Activated T-cell treated with anti-CD3 and anti-CD28 coated beads for 48 hours (primary cell): ENCODE results near the gene FAM53B.
A peak's percentile ranks its signal among the peaks of the same experiment; 100 is the strongest.

ENCODE experiments used
- DNase-seq: peaks from one replicate; pipeline ENCODE4 v3.0.0-alpha.2; 2020; ENCODE audit warnings: low read depth

Gene FAM53B

DNA sequence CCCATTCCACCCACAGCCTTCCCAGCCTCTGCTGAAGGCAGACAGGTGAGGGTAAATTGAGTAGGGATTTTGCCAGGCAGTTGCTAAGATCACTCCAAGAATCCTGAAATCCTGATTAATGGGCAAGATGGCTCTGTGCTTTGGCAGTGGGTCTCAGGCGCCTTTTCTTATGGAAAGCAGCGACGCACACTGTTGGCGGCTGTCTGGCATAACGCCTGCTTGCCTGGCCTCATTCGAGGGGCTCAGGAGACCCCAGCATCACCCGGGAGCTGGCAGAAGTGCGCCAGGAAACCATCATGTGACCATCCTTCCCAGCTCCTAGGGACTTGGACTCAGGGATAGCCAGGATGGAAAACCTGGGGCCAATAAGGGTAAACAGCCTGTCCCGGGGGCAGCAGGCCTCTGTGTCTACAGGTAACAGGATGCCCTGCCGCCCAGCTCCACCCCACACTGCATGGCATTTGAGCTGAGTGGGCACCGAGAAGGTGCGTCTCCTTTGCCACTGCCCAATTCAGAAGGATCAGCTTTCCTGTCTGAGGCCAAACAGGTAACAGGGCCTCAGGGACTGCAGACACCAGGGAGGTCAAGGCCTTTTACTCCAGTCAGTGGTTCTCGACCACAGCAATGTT, 98.6 kb downstream of the FAM53B start:
- no peak for DNase-seq

GRCh38 chr10:124644771-124645415, 99.3 kb downstream of the FAM53B start:
- no peak for DNase-seq

GRCh38 chr10:124644236-124644635, 99.9 kb downstream of the FAM53B start:
- DNase-seq: no peak

GRCh38 chr10:124643330-124644009, 100.7 kb downstream of the FAM53B start:
- DNase-seq: no peak

- no peak for DNase-seq
Observed at GRCh38 chr10:124642088-124642710, 102.0 kb downstream of the FAM53B start.

- peak; percentile 25 for DNase-seq
Observed at GRCh38 chr10:124641282-124642087, 102.7 kb downstream of the FAM53B start.

- DNase-seq: no peak
Observed at GRCh38 chr10:124640538-124641231, 103.5 kb downstream of the FAM53B start.

DNA sequence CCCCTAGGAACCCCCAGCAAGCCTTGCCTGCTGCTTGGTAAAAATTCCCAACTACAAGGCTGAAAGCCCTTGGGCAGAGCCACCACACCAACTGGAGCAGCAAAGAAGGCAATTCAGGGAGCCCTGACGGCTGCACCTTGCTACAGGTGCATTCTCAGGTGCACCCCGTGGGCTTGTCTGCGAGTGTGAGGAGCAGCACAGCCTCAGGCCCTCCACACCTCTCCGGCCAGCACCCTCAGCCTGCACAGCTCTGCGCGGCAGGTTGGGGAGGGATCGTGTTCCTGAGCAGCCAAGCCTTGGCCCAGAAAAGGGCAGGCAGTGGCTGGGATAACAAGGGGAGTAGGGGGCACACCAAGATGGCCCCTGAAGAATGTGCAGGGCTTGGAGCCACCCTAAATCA, 104.1 kb downstream of the FAM53B start:
- DNase-seq: no peak

DNA sequence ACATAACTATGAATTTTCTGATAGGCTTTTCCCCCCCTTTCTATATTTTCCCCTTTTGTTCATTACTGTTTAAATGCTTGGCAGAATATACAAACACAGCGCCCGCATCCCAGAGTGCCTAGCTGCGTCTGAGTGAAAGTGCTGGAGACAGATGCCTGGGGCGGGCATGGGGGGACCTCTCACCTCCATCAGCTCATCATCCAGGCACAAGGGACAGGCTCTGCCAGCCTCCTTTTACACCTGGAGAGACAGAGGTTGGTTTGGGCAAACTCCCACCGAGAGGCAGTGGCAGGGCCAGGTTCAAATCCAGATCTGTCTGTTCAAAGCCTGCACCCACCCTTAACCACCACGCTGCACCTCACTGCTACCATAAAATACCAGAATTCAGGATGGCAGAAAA, 104.5 kb downstream of the FAM53B start:
- DNase-seq: no peak

DNA sequence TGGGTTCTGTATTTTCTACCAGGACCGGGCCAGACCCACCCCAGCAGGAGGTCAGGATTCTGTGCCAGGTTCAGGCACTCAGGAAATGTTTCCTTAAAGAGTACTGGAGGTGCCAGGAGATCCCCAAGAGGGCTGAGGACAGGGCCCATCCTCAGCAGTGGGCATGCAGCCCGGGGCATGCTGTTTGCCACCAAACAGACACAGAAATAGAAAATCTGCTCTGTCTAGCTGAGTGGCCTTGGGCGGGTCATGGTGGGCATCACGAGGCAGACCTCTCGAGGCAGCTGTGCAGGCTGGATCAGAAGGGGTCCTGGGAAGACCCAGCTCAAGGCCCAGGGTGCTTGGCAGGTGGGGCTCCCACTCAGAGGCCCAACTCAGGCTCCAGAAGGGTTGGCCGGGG, 105.0 kb downstream of the FAM53B start:
- no peak for DNase-seq

DNA sequence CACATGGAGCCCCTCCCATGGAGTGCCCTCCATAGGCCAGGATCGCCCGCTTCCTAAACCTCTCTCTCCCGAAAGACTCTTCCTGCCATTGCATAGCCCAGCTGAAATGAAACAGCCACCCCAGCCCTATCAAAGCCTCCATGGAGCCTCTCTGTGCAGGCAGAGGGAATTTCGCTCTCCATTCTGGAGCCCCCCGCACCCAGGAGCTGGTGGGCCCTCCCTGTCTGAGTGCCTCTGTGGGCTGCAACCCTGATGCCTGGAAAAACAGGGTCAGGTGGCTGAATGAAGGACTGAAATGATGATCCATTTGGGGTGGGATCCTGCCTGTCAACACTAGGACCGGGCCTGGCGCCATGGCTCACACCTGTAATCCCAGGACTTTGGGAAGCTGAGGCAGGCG, 106.4 kb downstream of the FAM53B start:
- DNase-seq: no peak

DNA sequence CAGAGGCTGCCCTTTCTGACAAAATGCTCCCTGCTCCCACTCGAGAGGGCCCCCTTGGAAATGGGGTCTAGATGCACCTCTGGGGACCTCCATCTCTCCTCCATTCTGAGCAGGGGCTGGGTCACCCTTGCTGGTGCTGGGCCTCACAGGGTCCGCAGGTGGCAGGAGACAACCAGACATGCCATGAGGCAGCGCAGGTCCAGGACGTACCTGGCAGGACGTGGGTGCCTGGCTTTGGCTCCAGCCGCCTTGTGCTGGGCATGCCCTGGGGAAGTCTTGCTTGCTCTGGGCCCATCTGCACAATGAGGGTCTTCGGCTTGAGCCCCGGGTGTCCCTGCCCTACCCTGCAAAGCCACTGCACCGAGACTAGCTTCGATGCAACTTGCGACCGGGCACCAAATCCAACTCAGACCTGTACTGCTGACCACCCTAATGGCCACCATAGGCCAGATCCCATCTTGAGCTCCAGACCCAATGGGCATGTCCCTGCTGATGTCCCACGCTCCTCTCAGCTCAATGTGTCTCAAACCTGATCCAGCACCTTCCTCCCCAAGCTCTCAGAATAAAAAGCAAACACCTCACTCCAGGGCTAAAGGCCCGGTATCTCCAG, 107.0 kb downstream of the FAM53B start:
- no peak for DNase-seq

GRCh38 chr10:124636271-124636995, 107.7 kb downstream of the FAM53B start:
- no peak for DNase-seq

GRCh38 chr10:124632566-124632965, 111.6 kb downstream of the FAM53B start:
- DNase-seq: no peak

- no peak for DNase-seq
Observed at GRCh38 chr10:124632064-124632531, 112.1 kb downstream of the FAM53B start.

- DNase-seq: no peak
Observed at GRCh38 chr10:124630551-124630950, 113.6 kb downstream of the FAM53B start.

- DNase-seq: no peak
Observed at GRCh38 chr10:124629842-124630241, 114.3 kb downstream of the FAM53B start.

GRCh38 chr10:124629415-124629814, 114.8 kb downstream of the FAM53B start:
- no peak for DNase-seq

DNA sequence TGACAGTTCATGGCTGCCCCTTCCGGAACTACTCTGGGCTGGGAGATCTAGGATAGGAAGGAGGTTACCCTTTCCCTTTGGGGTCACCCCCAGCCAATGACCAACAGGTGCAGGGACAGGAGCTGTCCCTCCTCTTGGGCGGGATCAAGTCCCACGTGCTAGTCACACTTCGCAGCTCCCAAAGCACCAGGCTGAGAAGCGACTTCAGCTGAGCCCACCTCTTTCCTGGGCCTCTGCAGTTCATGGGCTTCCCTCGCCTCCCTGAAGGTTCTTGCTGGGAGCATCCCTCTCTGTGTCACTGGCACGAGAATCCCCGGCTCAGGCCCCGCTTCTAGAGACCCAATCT, 115.5 kb downstream of the FAM53B start:
- no peak for DNase-seq
